Colonic mucosa (tissue), 4 donors: ENCODE data around the gene SPATA12. TPM values are rescaled to one million over a fixed set of nuclear protein-coding genes. Genes with fewer than 3 reads are reported as not detected.
"Not testable (repeated sequence)": the region's sequence is repeated elsewhere in the genome, so short reads cannot be mapped to it uniquely, and the experiment has no call there.

Experiments used
- DNase-seq: peaks from one replicate; pipeline ENCODE4 v3.0.0-alpha.2; 2020
- H3K27ac ChIP-seq: fragments of 200-600 bp; one replicate; pipeline ENCODE4 v1.8.0; 2021
- H3K27me3 ChIP-seq: fragments of 200-600 bp; one replicate; pipeline ENCODE4 v1.8.0; 2021
- H3K36me3 ChIP-seq: fragments of 200-600 bp; one replicate; pipeline ENCODE4 v1.8.0; 2021
- H3K4me1 ChIP-seq: fragments of 200-600 bp; one replicate; pipeline ENCODE4 v1.8.0; 2021; ENCODE audit warnings: mild to moderate bottlenecking
- H3K4me3 ChIP-seq: fragments of 200-600 bp; one replicate; pipeline ENCODE4 v1.8.0; 2021
- H3K9ac ChIP-seq, 2 donors: one replicate each; pipeline ENCODE4 v1.7.0; 2013; ENCODE audit warnings: control low read depth in 2 of 2, low read depth in 2 of 2, low read length in 2 of 2
- H3K9me3 ChIP-seq: fragments of 200-600 bp; one replicate; pipeline ENCODE4 v1.8.0; 2021
- intact Hi-C: fragments of 100-400 bp; cut with DNase I; formaldehyde crosslinking; loops from one replicate; pipeline ENCODE4 v1.14.1; 2022
- total RNA-seq, 2 donors: library from RNA; stranded (reverse); fragmentation: NEBNext Ultra II Directional in 1 of 2; extraction: Animal tissue kit (Norgen Biotek cat#: 25700) in 1 of 2; gene quantifications; one replicate each; pipeline ENCODE4 v1.2.1, GENCODE V29; 2021
- TF ChIP-seq, protein P1 (sequence below): fragments of 200-600 bp; IDR thresholded peaks from one replicate; pipeline ENCODE4 v1.8.0; 2022; ENCODE audit warnings: antibody characterized with exemption, mild to moderate bottlenecking
- donor health status: healthy.
- donor health status: DM: no; HTN: no; CAD: no.
- donor health status: DM: no; HTN: no; CAD: no.

The SPATA12 gene
- total RNA-seq, 2 donors from 2014 or later, result 0.27 TPM; not detected in 1

DNA sequence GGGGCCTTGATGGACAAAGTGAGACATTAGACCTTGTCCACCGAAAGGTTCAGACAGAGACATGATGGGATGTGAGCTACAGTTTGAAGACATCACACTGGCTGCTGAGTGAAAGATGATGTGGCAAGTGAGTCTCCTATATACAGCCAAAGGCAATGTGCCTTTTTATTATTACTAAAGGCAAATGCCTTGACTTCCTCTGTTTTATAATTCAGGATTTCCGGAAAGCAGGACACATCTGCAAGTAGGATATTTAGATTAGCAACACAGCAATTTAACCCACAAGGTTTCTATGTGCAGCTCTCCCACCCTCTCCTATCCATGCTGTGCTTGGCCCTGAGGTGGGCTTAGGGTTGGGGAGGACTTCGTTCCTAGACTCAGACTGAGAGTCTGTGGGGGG is 20.7 kb downstream of the SPATA12 start:
- intact Hi-C loops, result no loop called here
- Histone ChIP-seq H3K27ac (no peak overlapping the region), H3K4me3 (no peak overlapping the region), H3K9me3 (no peaks in the 10 kb centered on the region), H3K4me1 (no peaks in the 10 kb centered on the region), H3K9ac (no peak overlapping the region), H3K27me3 (no peaks in the 10 kb centered on the region), H3K36me3 (no peaks in the 10 kb centered on the region)
- TF ChIP-seq, protein P1, sequence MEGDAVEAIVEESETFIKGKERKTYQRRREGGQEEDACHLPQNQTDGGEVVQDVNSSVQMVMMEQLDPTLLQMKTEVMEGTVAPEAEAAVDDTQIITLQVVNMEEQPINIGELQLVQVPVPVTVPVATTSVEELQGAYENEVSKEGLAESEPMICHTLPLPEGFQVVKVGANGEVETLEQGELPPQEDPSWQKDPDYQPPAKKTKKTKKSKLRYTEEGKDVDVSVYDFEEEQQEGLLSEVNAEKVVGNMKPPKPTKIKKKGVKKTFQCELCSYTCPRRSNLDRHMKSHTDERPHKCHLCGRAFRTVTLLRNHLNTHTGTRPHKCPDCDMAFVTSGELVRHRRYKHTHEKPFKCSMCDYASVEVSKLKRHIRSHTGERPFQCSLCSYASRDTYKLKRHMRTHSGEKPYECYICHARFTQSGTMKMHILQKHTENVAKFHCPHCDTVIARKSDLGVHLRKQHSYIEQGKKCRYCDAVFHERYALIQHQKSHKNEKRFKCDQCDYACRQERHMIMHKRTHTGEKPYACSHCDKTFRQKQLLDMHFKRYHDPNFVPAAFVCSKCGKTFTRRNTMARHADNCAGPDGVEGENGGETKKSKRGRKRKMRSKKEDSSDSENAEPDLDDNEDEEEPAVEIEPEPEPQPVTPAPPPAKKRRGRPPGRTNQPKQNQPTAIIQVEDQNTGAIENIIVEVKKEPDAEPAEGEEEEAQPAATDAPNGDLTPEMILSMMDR, result no peak
- no peak for DNase-seq

DNA sequence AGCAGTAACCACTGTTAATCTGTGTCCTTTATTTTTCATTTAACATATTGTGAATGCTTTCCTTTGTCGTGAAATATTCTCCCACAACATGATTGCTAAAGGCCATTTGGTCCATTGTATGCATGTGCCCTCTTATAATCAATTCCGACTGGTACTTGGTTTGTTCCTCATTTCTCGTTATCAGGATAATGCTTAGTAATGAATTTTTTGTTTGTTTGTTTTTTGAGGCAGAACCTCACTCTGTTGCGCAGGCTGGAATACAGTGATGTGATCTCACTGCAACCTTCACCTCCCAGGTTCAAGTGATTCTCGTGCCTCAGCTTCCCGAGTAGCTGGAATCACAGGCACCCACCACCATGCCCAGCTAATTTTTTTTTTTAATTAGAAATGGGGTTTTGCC is 22.0 kb downstream of the SPATA12 start:
- no peaks in the 10 kb centered on the region for H3K4me1 ChIP-seq
- DNase-seq, result no peak
- no peaks in the 10 kb centered on the region for H3K36me3 ChIP-seq
- no peak overlapping the region for H3K27ac ChIP-seq
- H3K9me3 ChIP-seq, result no peaks in the 10 kb centered on the region
- no peak overlapping the region for H3K4me3 ChIP-seq
- TF ChIP-seq, protein P1, result no peak
- no peak overlapping the region for H3K9ac ChIP-seq
- intact Hi-C loops, result no loop called here
- no peaks in the 10 kb centered on the region for H3K27me3 ChIP-seq

DNA sequence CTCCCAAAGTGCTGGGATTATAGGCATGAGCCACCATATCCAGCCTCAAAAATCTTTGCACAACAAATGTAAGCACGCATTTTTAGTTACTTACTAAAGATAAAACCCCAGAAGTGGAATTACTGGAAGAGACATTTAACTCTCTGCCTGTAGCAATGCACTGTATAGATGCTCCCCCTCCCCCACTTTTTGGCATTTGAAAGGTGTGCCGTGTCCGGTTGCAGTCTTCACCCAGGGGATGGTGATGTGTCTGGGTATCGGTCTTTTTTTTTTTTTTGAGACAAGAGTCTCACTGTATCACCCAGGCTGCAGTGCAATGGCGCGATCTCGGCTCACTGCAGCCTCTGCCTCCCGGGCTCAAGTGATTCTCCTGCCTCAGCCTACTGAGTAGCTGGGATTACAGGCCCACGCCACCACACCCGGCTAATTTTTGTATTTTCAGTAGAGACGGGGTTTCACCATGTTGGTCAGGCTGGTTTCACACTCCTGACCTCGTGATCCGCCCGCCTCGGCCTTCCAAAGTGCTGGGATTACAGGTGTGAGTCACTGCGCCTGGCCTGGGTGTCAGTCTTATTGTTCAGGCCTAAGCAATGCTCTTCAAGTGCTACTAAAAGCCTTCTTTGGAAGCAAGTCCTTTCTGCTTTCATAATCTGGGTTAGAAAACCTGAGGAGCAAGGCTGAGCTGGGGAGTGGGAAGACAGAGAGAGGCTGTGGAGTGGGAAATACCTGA is 23.0 kb downstream of the SPATA12 start:
- H3K4me1 ChIP-seq, H3K4me3 ChIP-seq, DNase-seq, H3K36me3 ChIP-seq, H3K27me3 ChIP-seq, H3K9me3 ChIP-seq, intact Hi-C loops, H3K9ac ChIP-seq, H3K27ac ChIP-seq: not testable (repeated sequence)

DNA sequence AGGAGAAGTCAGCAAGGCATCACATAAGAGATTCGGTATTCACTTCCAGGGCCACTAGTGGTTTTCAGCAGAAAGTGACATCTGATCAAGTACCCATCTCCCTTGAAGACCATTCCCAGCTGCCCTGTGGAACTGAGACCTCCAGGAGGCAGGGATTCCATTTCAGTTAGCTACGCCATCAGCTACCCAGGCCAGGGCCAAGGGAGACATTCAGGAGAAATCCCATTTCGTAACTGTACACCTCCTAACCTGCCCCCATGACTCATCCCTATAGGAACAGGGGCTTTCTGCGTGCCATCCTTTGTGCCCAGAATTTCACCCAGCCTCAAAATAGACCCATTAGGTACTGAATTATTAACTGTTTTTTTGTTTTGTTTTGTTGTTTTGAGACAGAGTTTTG is 24.7 kb downstream of the SPATA12 start:
- H3K9ac ChIP-seq, result no peak overlapping the region
- H3K4me3 ChIP-seq, result no peak overlapping the region
- no peaks in the 10 kb centered on the region for H3K36me3 ChIP-seq
- no peak overlapping the region for H3K27ac ChIP-seq
- no peak for DNase-seq
- no peaks in the 10 kb centered on the region for H3K27me3 ChIP-seq
- TF ChIP-seq, protein P1, result no peak
- intact Hi-C loops, result no loop called here
- no peaks in the 10 kb centered on the region for H3K4me1 ChIP-seq
- H3K9me3 ChIP-seq, result no peaks in the 10 kb centered on the region

DNA sequence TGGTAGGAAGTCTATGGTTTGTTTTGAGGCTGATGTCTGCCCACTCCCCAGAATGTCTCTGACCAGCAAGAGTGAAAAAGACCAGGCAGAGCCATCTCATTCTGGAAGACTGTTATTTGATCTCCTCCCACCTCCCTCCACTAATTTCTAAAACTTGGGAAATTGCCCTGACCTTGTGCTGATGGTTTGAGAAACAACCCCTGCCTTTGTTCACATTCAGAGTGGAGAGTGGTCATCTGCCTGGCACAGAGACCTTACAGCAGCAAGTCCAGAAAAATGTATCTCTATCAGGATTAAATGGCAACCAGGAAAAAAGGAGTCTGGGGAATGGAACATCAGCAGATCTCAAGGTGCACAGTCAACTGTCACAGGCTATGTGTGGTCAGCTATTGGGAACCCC is 25.7 kb downstream of the SPATA12 start:
- H3K4me3 ChIP-seq, result no peak overlapping the region
- intact Hi-C loops, result no loop called here
- H3K9ac ChIP-seq, result no peak overlapping the region
- H3K36me3 ChIP-seq, result no peaks in the 10 kb centered on the region
- no peak overlapping the region for H3K27ac ChIP-seq
- no peaks in the 10 kb centered on the region for H3K9me3 ChIP-seq
- no peaks in the 10 kb centered on the region for H3K27me3 ChIP-seq
- TF ChIP-seq, protein P1, result no peak
- H3K4me1 ChIP-seq, result no peaks in the 10 kb centered on the region
- no peak for DNase-seq

DNA sequence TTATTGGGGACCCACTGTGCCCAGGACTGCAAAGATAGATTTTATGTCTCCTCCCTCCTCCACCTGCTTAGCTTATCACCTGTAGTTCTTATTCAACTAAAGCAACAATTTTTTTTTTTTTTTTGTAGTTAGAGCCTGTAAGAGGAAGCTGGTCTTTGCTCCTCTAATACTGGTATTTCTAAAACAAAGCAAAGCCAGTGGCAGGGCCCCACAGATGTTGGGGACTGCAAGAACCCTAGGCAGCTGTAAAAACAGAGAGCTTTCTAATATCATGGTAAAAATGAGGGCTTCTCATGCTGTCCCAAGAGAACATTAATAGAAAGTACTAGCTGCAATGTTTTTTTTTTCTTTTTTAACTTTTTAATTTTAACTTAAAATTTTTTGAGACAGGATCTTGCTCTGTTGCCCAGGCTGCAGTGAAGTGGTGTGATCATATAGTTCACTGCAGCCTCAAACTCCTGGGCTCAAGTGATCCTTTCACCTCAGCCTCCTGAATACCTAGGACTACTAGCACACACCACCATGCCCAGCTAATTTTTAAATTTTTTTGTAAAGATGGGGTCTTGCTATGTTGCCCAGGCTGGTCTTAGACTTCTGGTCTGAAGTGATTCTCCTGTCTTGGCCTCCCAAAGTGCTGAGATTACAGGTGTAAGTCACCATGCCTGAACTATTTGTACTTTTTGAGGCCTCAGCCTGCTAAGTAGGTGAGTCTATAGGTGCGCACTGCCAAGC is 27.1 kb downstream of the SPATA12 start:
- Histone ChIP-seq H3K9me3 (no peaks in the 10 kb centered on the region), H3K27ac (no peak overlapping the region), H3K4me3 (no peak overlapping the region), H3K9ac (no peak overlapping the region), H3K4me1 (no peaks in the 10 kb centered on the region), H3K27me3 (no peaks in the 10 kb centered on the region), H3K36me3 (no peaks in the 10 kb centered on the region)
- DNase-seq, result no peak
- TF ChIP-seq, protein P1, result no peak
- intact Hi-C loops, result no loop called here
